WTC11 (cell line): ENCODE results near the gene SULF2. TPM values are rescaled to one million over a fixed set of nuclear protein-coding genes. Genes with fewer than 3 reads are reported as not detected.

ENCODE experiments used
- ATAC-seq: fragments of 200-7000 bp; cut with Tn5 transposase; 2 replicates; pipeline ENCODE4 v1.10.0; 2021; ENCODE audit warnings: mild to moderate bottlenecking, moderate library complexity
- CTCF ChIA-PET: fragments of 300-600 bp; sonication (Branson Sonifier 250); formaldehyde crosslinking; loops from one replicate; lab custom pipeline; 2021; ENCODE audit warnings: antibody characterized with exemption; lab: Charles Lee
- POLR2A ChIA-PET: fragments of 350-600 bp; sonication (Branson Sonifier 250); formaldehyde crosslinking; loops from one replicate; lab custom pipeline; 2021; ENCODE audit warnings: antibody characterized with exemption; lab: Charles Lee
- DNase-seq: peaks from one replicate; pipeline ENCODE4 v3.0.0; 2021; ENCODE audit warnings: low spot score
- H3K27ac Mint-ChIP-seq: 2 replicates; pipeline ENCODE4 v1.8.0; 2021; ENCODE audit warnings: mixed read lengths
- H3K27me3 Mint-ChIP-seq: 2 replicates; pipeline ENCODE4 v1.8.0; 2021; ENCODE audit warnings: low read depth, mild to moderate bottlenecking, moderate library complexity, mixed read lengths
- H3K36me3 Mint-ChIP-seq: 2 replicates; pipeline ENCODE4 v1.8.0; 2021; ENCODE audit warnings: mixed read lengths
- H3K4me1 Mint-ChIP-seq: 2 replicates; pipeline ENCODE4 v1.8.0; 2022; ENCODE audit warnings: mixed read lengths
- H3K4me3 Mint-ChIP-seq: 2 replicates; pipeline ENCODE4 v1.8.0; 2021; ENCODE audit warnings: mild to moderate bottlenecking, moderate library complexity, mixed read lengths
- H3K9me3 Mint-ChIP-seq: 2 replicates; pipeline ENCODE4 v1.8.0; 2021; ENCODE audit warnings: mixed read lengths
- CREB1 ChIP-seq: sonication (generic); formaldehyde crosslinking; IDR thresholded peaks from 2 replicates; pipeline ENCODE4 v1.8.0; 2023; ENCODE audit warnings: mild to moderate bottlenecking, missing genetic modification reagents
- ESRRA ChIP-seq: sonication (generic); formaldehyde crosslinking; IDR thresholded peaks from 2 replicates; pipeline ENCODE4 v1.8.1; 2022; ENCODE audit warnings: mild to moderate bottlenecking, missing genetic modification reagents, borderline replicate concordance
- GRHL2 ChIP-seq: fragments of 250-450 bp; sonication (Bioruptor Pico); IDR thresholded peaks from 2 replicates; pipeline ENCODE4 v1.8.0; 2022; ENCODE audit warnings: mild to moderate bottlenecking, moderate library complexity; ENCODE audit not compliant: insufficient replicate concordance, severe bottlenecking
- IRF2 ChIP-seq: sonication (generic); formaldehyde crosslinking; IDR thresholded peaks from 2 replicates; pipeline ENCODE4 v1.8.0; 2022; ENCODE audit warnings: low read depth, missing genetic modification reagents, borderline replicate concordance
- NR1H2 ChIP-seq: sonication (generic); formaldehyde crosslinking; IDR thresholded peaks from 2 replicates; pipeline ENCODE4 v1.9.0; 2021; ENCODE audit warnings: mild to moderate bottlenecking, moderate library complexity, missing genetic modification reagents
- NR2C2 ChIP-seq: sonication (generic); formaldehyde crosslinking; IDR thresholded peaks from 2 replicates; pipeline ENCODE4 v1.8.0; 2022; ENCODE audit warnings: mild to moderate bottlenecking, missing genetic modification reagents
- OVOL2 ChIP-seq: fragments of 250-450 bp; sonication (Bioruptor Pico); IDR thresholded peaks from 2 replicates; pipeline ENCODE4 v1.9.0; 2021; ENCODE audit warnings: mild to moderate bottlenecking, borderline replicate concordance
- SMAD3 ChIP-seq: sonication (generic); formaldehyde crosslinking; IDR thresholded peaks from 2 replicates; pipeline ENCODE4 v1.8.0; 2022; ENCODE audit warnings: missing genetic modification reagents, mild to moderate bottlenecking, borderline replicate concordance
- SOX15 ChIP-seq: fragments of 250-450 bp; sonication (Bioruptor Pico); IDR thresholded peaks from 2 replicates; pipeline ENCODE4 v1.9.0; 2021; ENCODE audit warnings: mild to moderate bottlenecking
- SP1 ChIP-seq: sonication (generic); formaldehyde crosslinking; conservative IDR thresholded peaks from 2 replicates; pipeline ENCODE4 v1.8.1; 2022; ENCODE audit warnings: missing genetic modification reagents
- TEAD1 ChIP-seq: sonication (generic); formaldehyde crosslinking; IDR thresholded peaks from 2 replicates; pipeline ENCODE4 v1.8.0; 2022; ENCODE audit warnings: mild to moderate bottlenecking, missing genetic modification reagents
- TP53 ChIP-seq: sonication (generic); formaldehyde crosslinking; IDR thresholded peaks from 2 replicates; pipeline ENCODE4 v1.8.1; 2023; ENCODE audit warnings: mild to moderate bottlenecking, missing genetic modification reagents
- USF2 ChIP-seq: sonication (generic); formaldehyde crosslinking; IDR thresholded peaks from 2 replicates; pipeline ENCODE4 v1.8.1; 2023; ENCODE audit warnings: mild to moderate bottlenecking, missing genetic modification reagents, moderate library complexity
- ZNF121 ChIP-seq: sonication (generic); formaldehyde crosslinking; IDR thresholded peaks from 2 replicates; pipeline ENCODE4 v1.8.0; 2023; ENCODE audit warnings: missing genetic modification reagents
- ZNF138 ChIP-seq: sonication (generic); formaldehyde crosslinking; conservative IDR thresholded peaks from 2 replicates; pipeline ENCODE4 v1.8.1; 2022; ENCODE audit warnings: mild to moderate bottlenecking, moderate library complexity, missing genetic modification reagents
- ZNF423 ChIP-seq: fragments of 250-450 bp; sonication (Bioruptor Pico); IDR thresholded peaks from 2 replicates; pipeline ENCODE4 v2.1.2; 2022; ENCODE audit warnings: mild to moderate bottlenecking, moderate library complexity
- total RNA-seq: library from RNA; stranded (reverse); gene quantifications from 3 replicates; pipeline ENCODE4 v1.2.3, GENCODE V29; 2021
- TF ChIP-seq, protein P1 (sequence below): sonication (generic); formaldehyde crosslinking; IDR thresholded peaks from 2 replicates; pipeline ENCODE4 v1.8.0; 2022; ENCODE audit warnings: mild to moderate bottlenecking, missing genetic modification reagents
- TF ChIP-seq, protein P2 (sequence below): sonication (generic); formaldehyde crosslinking; IDR thresholded peaks from 2 replicates; pipeline ENCODE4 v1.8.1; 2022; ENCODE audit warnings: mild to moderate bottlenecking, moderate library complexity, missing genetic modification reagents
- TF ChIP-seq, protein P3 (sequence below): sonication (generic); formaldehyde crosslinking; IDR thresholded peaks from 2 replicates; pipeline ENCODE4 v1.8.1; 2022; ENCODE audit warnings: low read depth, mild to moderate bottlenecking, moderate library complexity, missing genetic modification reagents, borderline replicate concordance
- TF ChIP-seq, protein P4 (sequence below): fragments of 250-450 bp; sonication (Bioruptor Pico); IDR thresholded peaks from 2 replicates; pipeline ENCODE4 v2.1.2; 2022; ENCODE audit warnings: mild to moderate bottlenecking, moderate library complexity

Gene SULF2
- total RNA-seq, 1 experiment from 2014 or later = 36.0 TPM

DNA sequence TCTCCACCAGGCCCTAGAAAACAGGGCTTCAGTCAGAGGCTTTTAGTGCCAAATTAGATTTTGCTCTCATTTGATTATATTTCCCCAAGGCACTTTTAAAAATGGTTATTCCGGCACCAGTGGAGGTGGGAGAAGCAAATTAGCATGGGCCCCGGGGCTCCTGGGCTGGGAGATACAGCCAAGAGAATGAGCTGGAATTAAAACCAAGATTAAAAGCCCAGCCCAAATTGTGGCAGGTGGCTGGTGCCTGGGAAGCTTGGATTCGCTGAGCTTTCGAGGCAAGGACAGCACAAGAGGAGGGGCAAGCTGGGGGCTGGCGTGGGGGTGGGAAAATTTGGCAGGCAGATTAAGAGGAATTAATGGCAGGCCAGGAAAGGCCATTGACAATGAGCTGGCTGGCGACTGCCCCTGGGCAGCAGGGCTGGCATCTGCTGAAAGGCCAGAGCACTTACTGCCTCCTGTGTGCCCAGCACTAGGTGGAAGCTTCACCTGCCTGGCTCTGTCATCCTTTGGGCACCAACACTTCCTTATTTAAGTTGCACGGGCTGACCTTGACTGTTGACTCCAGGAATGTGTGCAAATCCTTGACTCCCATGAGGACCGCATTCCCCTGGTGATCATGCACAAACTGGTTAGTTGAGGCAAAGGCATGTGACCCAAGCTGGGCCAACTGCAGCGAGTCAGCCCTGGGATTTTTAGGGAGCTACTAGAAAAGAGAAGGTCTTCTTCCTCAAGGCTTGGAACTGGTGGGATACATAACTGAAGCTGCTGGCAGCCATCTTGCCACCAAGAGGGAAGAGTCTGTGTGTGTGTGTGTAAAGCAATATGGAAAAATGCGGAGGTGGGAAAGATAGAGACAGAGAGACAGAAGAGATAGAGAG, 76.1 kb downstream of the SULF2 start (continued):
- TF ChIP-seq, protein P1, sequence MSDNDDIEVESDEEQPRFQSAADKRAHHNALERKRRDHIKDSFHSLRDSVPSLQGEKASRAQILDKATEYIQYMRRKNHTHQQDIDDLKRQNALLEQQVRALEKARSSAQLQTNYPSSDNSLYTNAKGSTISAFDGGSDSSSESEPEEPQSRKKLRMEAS = no peak
- TF ChIP-seq, protein P2, sequence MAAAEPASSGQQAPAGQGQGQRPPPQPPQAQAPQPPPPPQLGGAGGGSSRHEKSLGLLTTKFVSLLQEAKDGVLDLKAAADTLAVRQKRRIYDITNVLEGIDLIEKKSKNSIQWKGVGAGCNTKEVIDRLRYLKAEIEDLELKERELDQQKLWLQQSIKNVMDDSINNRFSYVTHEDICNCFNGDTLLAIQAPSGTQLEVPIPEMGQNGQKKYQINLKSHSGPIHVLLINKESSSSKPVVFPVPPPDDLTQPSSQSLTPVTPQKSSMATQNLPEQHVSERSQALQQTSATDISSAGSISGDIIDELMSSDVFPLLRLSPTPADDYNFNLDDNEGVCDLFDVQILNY (CRISPR knock-in tag) = no peak
- TF ChIP-seq ESRRA (CRISPR knock-in tag) (no peak), CREB1 (no peak)
- TF ChIP-seq, all 79 proteins: peak for 0

GRCh38 chr20:47708140-47708807, 77.0 kb downstream of the SULF2 start:
- TF ChIP-seq, protein P3, sequence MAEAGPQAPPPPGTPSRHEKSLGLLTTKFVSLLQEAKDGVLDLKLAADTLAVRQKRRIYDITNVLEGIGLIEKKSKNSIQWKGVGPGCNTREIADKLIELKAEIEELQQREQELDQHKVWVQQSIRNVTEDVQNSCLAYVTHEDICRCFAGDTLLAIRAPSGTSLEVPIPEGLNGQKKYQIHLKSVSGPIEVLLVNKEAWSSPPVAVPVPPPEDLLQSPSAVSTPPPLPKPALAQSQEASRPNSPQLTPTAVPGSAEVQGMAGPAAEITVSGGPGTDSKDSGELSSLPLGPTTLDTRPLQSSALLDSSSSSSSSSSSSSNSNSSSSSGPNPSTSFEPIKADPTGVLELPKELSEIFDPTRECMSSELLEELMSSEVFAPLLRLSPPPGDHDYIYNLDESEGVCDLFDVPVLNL (CRISPR knock-in tag) = no peak
- TF ChIP-seq NR1H2 (CRISPR knock-in tag) (no peak), ZNF121 (CRISPR knock-in tag) (no peak), ZNF423 (no peak), SOX15 (no peak), NR2C2 (CRISPR knock-in tag) (no peak), GRHL2 (no peak), ESRRA (CRISPR knock-in tag) (no peak), TEAD1 (CRISPR knock-in tag) (no peak), ZNF138 (CRISPR knock-in tag) (no peak), OVOL2 (CRISPR knock-in tag) (no peak), SMAD3 (CRISPR knock-in tag) (no peak), IRF2 (CRISPR knock-in tag) (no peak), TP53 (CRISPR knock-in tag) (no peak), SP1 (no peak), USF2 (no peak)
- TF ChIP-seq, protein P4, sequence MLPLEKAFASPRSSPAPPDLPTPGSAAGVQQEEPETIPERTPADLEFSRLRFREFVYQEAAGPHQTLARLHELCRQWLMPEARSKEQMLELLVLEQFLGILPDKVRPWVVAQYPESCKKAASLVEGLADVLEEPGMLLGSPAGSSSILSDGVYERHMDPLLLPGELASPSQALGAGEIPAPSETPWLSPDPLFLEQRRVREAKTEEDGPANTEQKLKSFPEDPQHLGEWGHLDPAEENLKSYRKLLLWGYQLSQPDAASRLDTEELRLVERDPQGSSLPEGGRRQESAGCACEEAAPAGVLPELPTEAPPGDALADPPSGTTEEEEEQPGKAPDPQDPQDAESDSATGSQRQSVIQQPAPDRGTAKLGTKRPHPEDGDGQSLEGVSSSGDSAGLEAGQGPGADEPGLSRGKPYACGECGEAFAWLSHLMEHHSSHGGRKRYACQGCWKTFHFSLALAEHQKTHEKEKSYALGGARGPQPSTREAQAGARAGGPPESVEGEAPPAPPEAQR (CRISPR knock-in tag) = no peak
- Mint-ChIP-seq H3K4me3 (no peak overlapping the region), H3K36me3 (no peaks in the 10 kb centered on the region), H3K27ac (no peak overlapping the region), H3K27me3 (no peaks in the 10 kb centered on the region), H3K4me1 (peaks cover 23% of the 10 kb centered on the region), H3K9me3 (no peaks in the 10 kb centered on the region)
- no peak for ATAC-seq
- DNase-seq = no peak
- ChIA-PET POLR2A (no interaction called here), CTCF (interaction anchor here (0.6 to 1.9 kb wide), 7 partner anchors 13 to 667 kb away, joined by 3 to 8 read pairs (median 4); no protein-coding TSS in a partner anchor)
